Measurements from ENCODE around the gene CACNA1G.

CACNA1G gene

GRCh38 chr17:50635732-50635981 is 75.1 kb downstream of the CACNA1G start:
- no peak for DNase-seq

- DNase-seq: no peak
Observed at GRCh38 chr17:50635982-50636803, 75.7 kb downstream of the CACNA1G start.

- DNase-seq: no peak
Observed at GRCh38 chr17:50636804-50637195, 76.3 kb downstream of the CACNA1G start.

GRCh38 chr17:50637829-50638605 is 77.5 kb downstream of the CACNA1G start:
- no peak for DNase-seq

- no peak for DNase-seq
Observed at GRCh38 chr17:50638606-50638965, 78.1 kb downstream of the CACNA1G start.

GRCh38 chr17:50638966-50639713 is 78.6 kb downstream of the CACNA1G start:
- no peak for DNase-seq

GRCh38 chr17:50640686-50641351 is 80.3 kb downstream of the CACNA1G start:
- no peak for DNase-seq

GRCh38 chr17:50641357-50641756 is 80.8 kb downstream of the CACNA1G start:
- no peak for DNase-seq

- no peak for DNase-seq
Observed at GRCh38 chr17:50642071-50642721, 81.7 kb downstream of the CACNA1G start.

GRCh38 chr17:50642722-50643656 is 82.5 kb downstream of the CACNA1G start:
- DNase-seq: no peak

GRCh38 chr17:50645748-50646682 is 85.5 kb downstream of the CACNA1G start:
- DNase-seq: no peak

- no peak for DNase-seq
Observed at GRCh38 chr17:50647187-50647586, 86.7 kb downstream of the CACNA1G start.

GRCh38 chr17:50649042-50649908 is 88.8 kb downstream of the CACNA1G start:
- DNase-seq: no peak

- DNase-seq: no peak
Observed at GRCh38 chr17:50651661-50652060, 91.1 kb downstream of the CACNA1G start.

GRCh38 chr17:50653738-50654137 is 93.2 kb downstream of the CACNA1G start:
- DNase-seq: no peak

GRCh38 chr17:50656509-50656908 is 96.0 kb downstream of the CACNA1G start:
- no peak for DNase-seq

- no peak for DNase-seq
Observed at GRCh38 chr17:50657054-50657453, 96.5 kb downstream of the CACNA1G start.

GRCh38 chr17:50657627-50658026 is 97.1 kb downstream of the CACNA1G start:
- DNase-seq: no peak

GRCh38 chr17:50658616-50659015 is 98.1 kb downstream of the CACNA1G start:
- no peak for DNase-seq
